Measurements from ENCODE around the gene GYS1. TPM values are rescaled to one million over a fixed set of nuclear protein-coding genes. Genes with fewer than 3 reads are reported as not detected.

Gene GYS1
- total RNA-seq, 4 donors from 2014 or later: 26.4 to 42.0 (median 31.6) TPM

DNA sequence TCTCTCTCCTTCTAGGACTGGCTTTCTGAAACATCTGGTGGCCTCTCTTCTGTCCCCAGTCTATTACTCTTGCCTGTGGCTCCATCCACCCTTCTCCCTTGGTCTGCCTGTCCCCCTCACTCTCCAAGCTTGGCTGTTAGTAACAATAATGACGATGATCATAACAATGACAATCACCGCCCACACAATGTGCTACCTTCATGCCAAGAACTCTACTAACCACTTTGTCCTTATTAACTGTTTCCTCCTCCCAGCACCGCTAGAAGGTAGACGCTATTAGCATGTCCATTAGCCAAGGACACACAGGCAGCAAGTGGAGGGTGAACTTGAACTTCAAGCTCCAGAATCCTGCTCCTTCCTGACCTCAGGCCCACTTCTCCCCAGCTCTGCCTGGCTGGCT is 2.7 kb downstream of the GYS1 start:
- no peak overlapping the region for H3K27ac ChIP-seq
- H3K36me3 ChIP-seq: peaks cover 32% of the 10 kb centered on the region
- no peak overlapping the region for H3K4me3 ChIP-seq
- TF ChIP-seq EP300 (IDR thresholded peaks at IDR 0.05): no peak
- no peak for TF ChIP-seq POLR2A (IDR thresholded peaks at IDR 0.05)
- TF ChIP-seq, protein P1, sequence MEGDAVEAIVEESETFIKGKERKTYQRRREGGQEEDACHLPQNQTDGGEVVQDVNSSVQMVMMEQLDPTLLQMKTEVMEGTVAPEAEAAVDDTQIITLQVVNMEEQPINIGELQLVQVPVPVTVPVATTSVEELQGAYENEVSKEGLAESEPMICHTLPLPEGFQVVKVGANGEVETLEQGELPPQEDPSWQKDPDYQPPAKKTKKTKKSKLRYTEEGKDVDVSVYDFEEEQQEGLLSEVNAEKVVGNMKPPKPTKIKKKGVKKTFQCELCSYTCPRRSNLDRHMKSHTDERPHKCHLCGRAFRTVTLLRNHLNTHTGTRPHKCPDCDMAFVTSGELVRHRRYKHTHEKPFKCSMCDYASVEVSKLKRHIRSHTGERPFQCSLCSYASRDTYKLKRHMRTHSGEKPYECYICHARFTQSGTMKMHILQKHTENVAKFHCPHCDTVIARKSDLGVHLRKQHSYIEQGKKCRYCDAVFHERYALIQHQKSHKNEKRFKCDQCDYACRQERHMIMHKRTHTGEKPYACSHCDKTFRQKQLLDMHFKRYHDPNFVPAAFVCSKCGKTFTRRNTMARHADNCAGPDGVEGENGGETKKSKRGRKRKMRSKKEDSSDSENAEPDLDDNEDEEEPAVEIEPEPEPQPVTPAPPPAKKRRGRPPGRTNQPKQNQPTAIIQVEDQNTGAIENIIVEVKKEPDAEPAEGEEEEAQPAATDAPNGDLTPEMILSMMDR (IDR thresholded peaks at IDR 0.05): no peak
- no peak for TF ChIP-seq POLR2AphosphoS5 (IDR thresholded peaks at IDR 0.05)
- WGBS: 55% methylated on average over 4 of the region's 4 CpGs
- H3K9me3 ChIP-seq: no peaks in the 10 kb centered on the region
- no peaks in the 10 kb centered on the region for H3K27me3 ChIP-seq
- peaks cover 43% of the 10 kb centered on the region for H3K4me1 ChIP-seq
- DNase-seq (ENCODE audit: low spot score in 2 of 2): no peak

DNA sequence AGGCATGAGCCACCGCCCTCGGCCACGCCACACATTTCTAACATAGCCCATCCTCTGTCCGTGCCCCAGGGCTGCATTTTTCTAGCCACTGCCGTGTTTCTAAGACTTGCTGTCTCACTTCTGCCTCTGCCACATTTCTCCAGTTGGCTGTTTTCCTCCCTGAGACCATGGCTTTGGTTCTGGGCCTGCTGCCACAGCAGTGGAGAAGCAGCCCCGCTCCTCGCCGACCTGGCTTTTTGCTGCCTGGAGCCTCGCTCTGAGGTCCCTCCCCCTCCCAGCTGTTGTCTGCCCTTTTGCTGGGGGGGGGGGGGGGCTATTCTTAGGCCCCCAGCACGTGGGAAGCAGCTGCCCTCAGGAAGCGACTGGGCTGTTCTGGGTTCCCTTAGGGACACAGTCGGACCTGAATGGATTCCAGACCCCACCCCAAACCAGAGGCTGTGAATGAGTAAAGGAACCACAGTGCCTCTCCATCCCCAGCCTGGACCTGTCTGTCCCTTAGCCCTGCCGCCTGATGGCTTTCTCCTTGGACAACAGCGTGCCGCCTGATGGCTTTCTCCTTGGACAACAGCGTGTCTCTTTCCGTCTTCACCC is 3.3 kb downstream of the GYS1 start:
- Histone ChIP-seq H3K9me3 (no peaks in the 10 kb centered on the region), H3K27ac (no peak overlapping the region), H3K27me3 (no peaks in the 10 kb centered on the region), H3K4me1 (peaks cover 37% of the 10 kb centered on the region), H3K36me3 (peaks cover 38% of the 10 kb centered on the region), H3K4me3 (no peak overlapping the region)
- DNase-seq (ENCODE audit: low spot score in 2 of 2): no peak
- TF ChIP-seq POLR2A (IDR thresholded peaks at IDR 0.05) (no peak), POLR2AphosphoS5 (IDR thresholded peaks at IDR 0.05) (no peak), EP300 (IDR thresholded peaks at IDR 0.05) (no peak)
- TF ChIP-seq, protein P1 (IDR thresholded peaks at IDR 0.05): no peak
- WGBS: 73% methylated on average over 17 of the region's 17 CpGs

DNA sequence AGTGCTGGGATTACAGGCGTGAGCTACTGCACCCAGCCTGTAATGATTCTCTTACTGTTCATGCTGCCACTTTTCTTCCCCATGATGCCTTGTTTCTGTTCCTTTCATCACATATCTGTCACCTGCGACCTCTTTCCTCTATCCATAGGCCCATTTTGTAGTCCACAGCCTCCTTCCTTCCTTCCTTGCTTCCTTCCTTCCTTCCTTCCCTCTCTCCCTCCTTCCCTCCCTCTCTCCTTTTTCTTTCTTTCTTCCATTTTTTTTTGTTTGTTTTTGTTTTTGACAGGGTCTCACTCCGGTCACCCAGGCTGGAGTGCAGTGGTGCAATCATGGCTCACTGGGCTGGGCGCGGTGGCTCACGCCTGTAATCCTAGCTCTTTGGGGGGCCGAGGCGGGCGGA is 4.2 kb downstream of the GYS1 start:
- no peaks in the 10 kb centered on the region for H3K9me3 ChIP-seq
- no peak for TF ChIP-seq POLR2A (IDR thresholded peaks at IDR 0.05)
- TF ChIP-seq, protein P1 (IDR thresholded peaks at IDR 0.05): no peak
- TF ChIP-seq POLR2AphosphoS5 (IDR thresholded peaks at IDR 0.05): no peak
- TF ChIP-seq EP300 (IDR thresholded peaks at IDR 0.05): no peak
- no peak overlapping the region for H3K27ac ChIP-seq
- H3K4me3 ChIP-seq: no peak overlapping the region
- WGBS: 95% methylated on average over 9 of the region's 9 CpGs
- H3K4me1 ChIP-seq: peaks cover 28% of the 10 kb centered on the region
- no peak for DNase-seq (ENCODE audit: low spot score in 2 of 2)
- no peaks in the 10 kb centered on the region for H3K27me3 ChIP-seq
- H3K36me3 ChIP-seq: peaks cover 47% of the 10 kb centered on the region

DNA sequence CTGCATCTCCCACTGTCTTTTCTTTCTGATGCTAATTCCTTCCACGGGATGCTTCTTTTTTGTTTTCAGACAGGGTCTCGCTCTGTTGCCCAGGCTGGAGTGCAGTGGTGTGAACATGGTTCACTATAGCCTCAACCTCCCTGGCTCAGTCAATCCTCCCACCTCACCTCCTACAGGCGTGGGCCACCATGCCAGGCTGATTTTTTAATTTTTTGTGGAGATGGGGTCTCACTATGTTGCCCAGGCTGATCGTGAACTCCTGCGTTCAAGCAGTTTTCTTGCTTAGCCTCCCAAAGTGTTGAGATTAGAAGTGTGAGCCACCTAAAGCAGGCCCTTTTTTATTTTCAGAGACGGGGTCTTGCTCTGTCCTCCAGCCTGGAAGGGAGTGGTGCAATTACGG is 4.8 kb downstream of the GYS1 start:
- TF ChIP-seq POLR2AphosphoS5 (IDR thresholded peaks at IDR 0.05) (no peak), EP300 (IDR thresholded peaks at IDR 0.05) (no peak), POLR2A (IDR thresholded peaks at IDR 0.05) (no peak)
- TF ChIP-seq, protein P1 (IDR thresholded peaks at IDR 0.05): no peak
- WGBS: 95% methylated on average over 7 of the region's 7 CpGs
- DNase-seq (ENCODE audit: low spot score in 2 of 2): no peak
- Histone ChIP-seq H3K27me3 (no peaks in the 10 kb centered on the region), H3K36me3 (peaks cover 51% of the 10 kb centered on the region), H3K27ac (no peak overlapping the region), H3K4me1 (peaks cover 28% of the 10 kb centered on the region), H3K4me3 (no peak overlapping the region), H3K9me3 (no peaks in the 10 kb centered on the region)

DNA sequence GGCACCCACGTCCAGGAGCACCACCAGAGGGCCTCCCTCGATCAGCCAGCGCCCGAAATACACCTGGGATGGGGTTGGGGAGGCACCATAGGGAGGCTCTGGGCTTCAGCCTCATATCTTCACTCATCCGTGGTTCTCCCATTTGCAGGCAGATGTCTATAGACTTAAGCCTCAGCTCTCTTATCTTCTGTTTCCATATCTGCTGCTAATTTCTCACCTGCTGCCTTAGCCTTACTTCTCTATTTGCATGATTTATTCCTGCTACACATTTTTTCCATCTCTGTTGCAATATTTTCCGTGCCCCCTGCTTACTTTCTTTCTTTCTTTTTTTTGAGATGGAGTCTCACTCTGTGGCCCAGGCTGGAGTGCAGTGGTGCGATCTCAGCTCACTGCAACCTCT is 5.8 kb downstream of the GYS1 start:
- peaks cover 27% of the 10 kb centered on the region for H3K4me1 ChIP-seq
- 91% methylated on average over 3 of the region's 7 CpGs for WGBS
- TF ChIP-seq, protein P1 (IDR thresholded peaks at IDR 0.05): no peak
- no peak for TF ChIP-seq POLR2A (IDR thresholded peaks at IDR 0.05)
- no peak for TF ChIP-seq EP300 (IDR thresholded peaks at IDR 0.05)
- no peak for TF ChIP-seq POLR2AphosphoS5 (IDR thresholded peaks at IDR 0.05)
- H3K4me3 ChIP-seq: no peak overlapping the region
- H3K36me3 ChIP-seq: peaks cover 60% of the 10 kb centered on the region
- H3K27ac ChIP-seq: no peak overlapping the region
- no peak for DNase-seq (ENCODE audit: low spot score in 2 of 2)
- H3K9me3 ChIP-seq: no peaks in the 10 kb centered on the region
- no peaks in the 10 kb centered on the region for H3K27me3 ChIP-seq

Data from suprapubic skin (tissue), 4 donors.